Activated CD4-positive, alpha-beta T cell treated with anti-CD3 and anti-CD28 coated beads, Interleukin-2, amount 10 ng/mL, durations not matched to agents 7 days and 5 days (primary cell): ENCODE data around the gene FBXO31. TPM values are rescaled to one million over a fixed set of nuclear protein-coding genes. Genes with fewer than 3 reads are reported as not detected.

Experiments
- CTCF ChIA-PET: fragments of 350-600 bp; sonication (Branson Sonifier 250); formaldehyde crosslinking; loops from one replicate; lab custom pipeline; 2021; ENCODE audit warnings: antibody characterized with exemption; lab: Charles Lee
- POLR2A ChIA-PET: fragments of 350-600 bp; sonication (Branson Sonifier 250); formaldehyde crosslinking; loops from one replicate; lab custom pipeline; 2021; ENCODE audit warnings: antibody characterized with exemption; lab: Charles Lee
- DNase-seq: peaks from one replicate; pipeline ENCODE4 v3.0.0-alpha.2; 2020
- H3K27ac Mint-ChIP-seq: one replicate; pipeline ENCODE4 v1.8.0; 2021; ENCODE audit warnings: mild to moderate bottlenecking, moderate library complexity, mixed read lengths
- H3K27me3 Mint-ChIP-seq: one replicate; pipeline ENCODE4 v1.8.0; 2021; ENCODE audit warnings: mixed read lengths
- H3K36me3 Mint-ChIP-seq: one replicate; pipeline ENCODE4 v1.8.0; 2021; ENCODE audit warnings: low read depth, mixed read lengths
- H3K4me1 Mint-ChIP-seq: one replicate; pipeline ENCODE4 v1.8.0; 2021; ENCODE audit warnings: mixed read lengths
- H3K4me3 Mint-ChIP-seq: one replicate; pipeline ENCODE4 v1.8.0; 2021; ENCODE audit warnings: mild to moderate bottlenecking, moderate library complexity, mixed read lengths
- H3K9me3 Mint-ChIP-seq: one replicate; pipeline ENCODE4 v1.8.0; 2021; ENCODE audit warnings: mixed read lengths
- total RNA-seq, 2 experiments: library from RNA; stranded (reverse); gene quantifications; one replicate each; pipeline ENCODE4 v1.2.3, GENCODE V29; 2021

The FBXO31 gene
- total RNA-seq, 2 experiments from 2014 or later = 27.4 to 30.6 TPM

DNA sequence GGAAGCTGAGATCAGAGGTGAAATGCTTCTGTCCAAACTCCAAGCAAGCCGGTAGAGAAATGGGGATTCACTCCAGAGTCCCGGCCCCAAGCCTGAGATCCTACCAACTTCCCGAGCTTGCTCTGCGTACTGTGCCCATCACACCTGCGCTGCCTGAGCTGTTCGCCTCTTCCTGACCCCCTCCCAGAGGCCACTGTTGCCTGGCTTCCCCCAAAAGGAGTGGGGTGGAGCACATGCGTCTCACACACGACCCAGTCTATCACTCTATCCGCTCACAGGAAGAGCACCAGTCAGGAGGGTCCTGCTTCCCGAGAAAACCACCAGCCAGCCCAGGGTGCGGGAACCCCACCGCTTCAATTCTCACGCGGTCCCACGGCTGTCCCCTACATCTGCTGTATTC lies 52.9 kb downstream of the FBXO31 start:
- H3K27ac Mint-ChIP-seq = no peak overlapping the region
- no peaks in the 10 kb centered on the region for H3K27me3 Mint-ChIP-seq

DNA sequence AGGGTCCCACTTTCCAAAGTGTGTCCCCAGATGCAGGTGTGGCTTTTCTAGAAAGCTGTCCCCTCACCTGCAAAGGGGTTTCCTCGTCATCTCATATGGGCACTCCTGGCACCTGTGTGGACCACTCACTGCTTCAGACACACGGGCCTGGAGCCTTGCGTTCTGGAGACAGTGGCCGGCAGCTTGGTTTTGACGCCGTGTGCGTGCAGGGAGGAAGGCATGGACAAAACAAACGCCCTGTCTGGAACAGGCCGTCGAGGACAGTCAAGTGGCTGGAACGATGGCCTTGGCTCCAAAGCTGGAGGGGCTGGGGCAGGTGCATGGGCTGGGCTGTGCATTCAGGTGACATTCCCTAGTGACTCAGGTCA lies 53.3 kb downstream of the FBXO31 start:
- H3K27ac Mint-ChIP-seq = no peak overlapping the region
- POLR2A ChIA-PET = no interaction called here
- no peaks in the 10 kb centered on the region for H3K27me3 Mint-ChIP-seq
- peaks cover 7% of the 10 kb centered on the region for H3K36me3 Mint-ChIP-seq
- no peak overlapping the region for H3K4me3 Mint-ChIP-seq
- no peaks in the 10 kb centered on the region for H3K9me3 Mint-ChIP-seq
- H3K4me1 Mint-ChIP-seq = peaks cover 5% of the 10 kb centered on the region
- no peak for DNase-seq
- CTCF ChIA-PET = interaction anchor here (5.2 kb wide), 1 partner anchor 12 kb away, joined by 21 read pairs; the partner anchor contains the start of gene C16orf95

More for the DNA sequence above, 52.9 kb downstream of the FBXO31 start:
- H3K9me3 Mint-ChIP-seq = no peaks in the 10 kb centered on the region
- ChIA-PET CTCF (interaction anchor here (5.2 kb wide), 1 partner anchor 12 kb away, joined by 21 read pairs; the partner anchor contains the start of gene C16orf95), POLR2A (no interaction called here)
- peaks cover 3% of the 10 kb centered on the region for H3K4me1 Mint-ChIP-seq
- H3K4me3 Mint-ChIP-seq = no peak overlapping the region
- DNase-seq = no peak
- H3K36me3 Mint-ChIP-seq = peaks cover 7% of the 10 kb centered on the region

DNA sequence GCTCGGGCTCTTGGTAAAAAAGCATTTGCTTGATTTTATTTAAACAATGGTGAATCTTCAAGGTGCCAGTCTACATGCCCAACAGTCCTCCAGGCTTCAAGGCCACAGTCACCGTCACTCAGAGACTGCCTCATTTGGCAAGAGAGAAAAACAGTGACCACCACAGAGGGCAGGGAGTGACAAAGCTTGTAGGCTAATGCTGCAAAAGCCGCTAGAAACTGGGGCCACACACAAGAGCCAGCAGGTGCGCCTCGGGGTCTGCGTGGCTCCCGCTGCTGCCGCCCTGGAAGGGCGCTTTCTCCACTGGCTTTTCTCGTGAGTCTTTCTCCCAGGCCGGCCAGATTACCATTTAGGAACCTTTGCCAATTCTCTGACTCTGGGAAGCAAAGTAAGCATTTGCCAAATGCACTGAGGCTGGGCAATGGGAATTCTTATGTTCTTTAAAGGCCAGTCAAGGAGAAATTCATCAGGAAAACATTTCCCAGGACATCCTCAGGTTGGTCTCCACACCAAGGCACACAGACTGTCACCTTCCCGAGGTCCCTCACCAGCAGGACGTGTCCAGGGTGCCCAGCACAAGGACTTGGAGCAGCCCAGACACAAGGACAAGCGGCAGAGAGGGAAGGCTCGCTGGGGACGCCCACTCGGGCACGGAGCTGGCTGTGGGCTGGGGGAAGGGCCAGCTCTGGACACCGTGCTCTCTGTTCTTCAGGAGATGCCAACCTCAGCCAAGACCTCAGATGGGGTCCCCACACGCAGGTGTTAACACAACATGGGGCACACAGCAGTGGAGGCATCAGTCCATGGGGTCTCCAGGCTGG lies 53.9 kb downstream of the FBXO31 start:
- ChIA-PET POLR2A (no interaction called here), CTCF (interaction anchor here (1.3 to 5.2 kb wide), 2 partner anchors 11 to 64 kb away, joined by 4 to 21 read pairs; partner anchors contain the start of gene C16orf95)
- H3K27me3 Mint-ChIP-seq = no peaks in the 10 kb centered on the region
- H3K9me3 Mint-ChIP-seq = no peaks in the 10 kb centered on the region
- no peak overlapping the region for H3K27ac Mint-ChIP-seq
- peaks cover 7% of the 10 kb centered on the region for H3K36me3 Mint-ChIP-seq
- no peak for DNase-seq
- H3K4me3 Mint-ChIP-seq = no peak overlapping the region
- peaks cover 5% of the 10 kb centered on the region for H3K4me1 Mint-ChIP-seq

DNA sequence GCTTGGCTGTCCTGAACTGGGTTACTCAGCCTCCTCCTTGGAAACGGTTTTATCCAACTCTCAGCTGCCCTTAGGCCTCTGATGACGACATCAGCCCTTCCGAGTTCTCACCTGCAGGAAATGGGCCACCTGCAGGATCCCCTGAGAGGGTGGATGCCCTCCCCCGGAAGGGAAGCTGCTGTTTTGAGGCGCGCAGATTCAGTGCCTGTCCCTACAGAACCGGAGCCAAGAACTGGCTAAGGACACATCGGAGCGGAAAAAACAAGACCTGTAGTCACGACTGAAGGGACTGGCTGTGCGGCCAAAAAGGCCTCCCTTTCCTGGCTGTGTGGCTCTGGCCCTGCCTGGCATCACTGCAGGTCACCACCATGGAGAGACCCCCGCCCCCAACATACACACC lies 54.7 kb downstream of the FBXO31 start:
- no peaks in the 10 kb centered on the region for H3K27me3 Mint-ChIP-seq
- ChIA-PET CTCF (interaction anchor here (1.3 kb wide), 1 partner anchor 65 kb away, joined by 4 read pairs; no protein-coding TSS in a partner anchor), POLR2A (no interaction called here)
- no peak overlapping the region for H3K27ac Mint-ChIP-seq
- no peak overlapping the region for H3K4me3 Mint-ChIP-seq
- no peak for DNase-seq
- H3K9me3 Mint-ChIP-seq = no peaks in the 10 kb centered on the region
- H3K4me1 Mint-ChIP-seq = peaks cover 5% of the 10 kb centered on the region
- H3K36me3 Mint-ChIP-seq = peaks cover 7% of the 10 kb centered on the region

DNA sequence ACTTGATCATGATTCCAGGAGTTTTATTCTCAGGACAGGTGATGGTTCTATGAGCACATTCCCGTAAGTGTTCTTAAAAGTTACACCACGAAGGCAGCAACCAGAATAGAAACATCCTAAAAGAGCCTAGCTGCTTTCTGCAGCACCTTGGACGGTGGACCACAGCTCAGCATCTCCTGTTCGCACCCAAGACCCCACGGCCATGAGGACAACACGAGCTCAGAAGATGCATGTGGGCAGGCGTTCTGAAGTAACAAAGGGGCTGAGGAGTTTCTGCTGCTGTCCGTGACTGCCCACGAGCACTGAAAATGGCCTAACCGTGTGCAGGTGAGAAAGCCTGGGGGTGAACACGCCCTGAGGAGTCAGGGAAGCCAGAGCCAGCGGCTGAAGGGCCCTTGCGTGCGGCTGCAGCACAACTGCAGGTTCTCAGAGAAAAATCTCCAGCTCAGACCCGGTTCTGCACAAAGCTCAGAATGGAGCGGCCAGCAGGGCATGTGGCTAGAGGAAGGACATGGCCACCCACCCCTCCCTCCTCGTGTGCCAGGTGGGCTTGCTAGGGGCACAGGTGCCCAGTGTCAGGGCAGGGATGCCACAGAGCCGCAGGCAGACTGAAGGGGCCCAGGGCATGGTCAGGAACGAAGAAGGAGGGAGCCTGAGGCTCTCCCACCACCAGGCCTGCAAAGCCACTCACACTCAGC lies 55.6 kb downstream of the FBXO31 start:
- Mint-ChIP-seq H3K4me1 (peaks cover 5% of the 10 kb centered on the region), H3K9me3 (no peaks in the 10 kb centered on the region), H3K36me3 (peaks cover 4% of the 10 kb centered on the region), H3K27ac (no peak overlapping the region), H3K4me3 (no peak overlapping the region), H3K27me3 (no peaks in the 10 kb centered on the region)
- CTCF ChIA-PET = no interaction called here
- POLR2A ChIA-PET = no interaction called here
- DNase-seq = no peak

- Mint-ChIP-seq H3K27ac (no peak overlapping the region), H3K4me1 (peaks cover 5% of the 10 kb centered on the region), H3K9me3 (no peaks in the 10 kb centered on the region), H3K27me3 (no peaks in the 10 kb centered on the region), H3K4me3 (no peak overlapping the region), H3K36me3 (peaks cover 3% of the 10 kb centered on the region)
- ChIA-PET POLR2A (no interaction called here), CTCF (interaction anchor here (0.9 to 1.2 kb wide), 2 partner anchors 9 to 68 kb away, joined by 3 to 4 read pairs; partner anchors contain the start of gene C16orf95)
- no peak for DNase-seq
Observed at GRCh38 chr16:87326151-87326571, 57.4 kb downstream of the FBXO31 start.

GRCh38 chr16:87325423-87325858 lies 58.1 kb downstream of the FBXO31 start:
- Mint-ChIP-seq H3K27ac (no peak overlapping the region), H3K36me3 (peaks cover 3% of the 10 kb centered on the region), H3K4me1 (peaks cover 5% of the 10 kb centered on the region), H3K9me3 (no peaks in the 10 kb centered on the region), H3K27me3 (no peaks in the 10 kb centered on the region), H3K4me3 (no peak overlapping the region)
- POLR2A ChIA-PET = no interaction called here
- CTCF ChIA-PET = interaction anchor here (0.9 to 1.2 kb wide), 2 partner anchors 9 to 69 kb away, joined by 3 read pairs; no protein-coding TSS in a partner anchor
- DNase-seq = no peak

GRCh38 chr16:87324411-87325275 lies 58.9 kb downstream of the FBXO31 start:
- Mint-ChIP-seq H3K4me3 (no peak overlapping the region), H3K27me3 (no peaks in the 10 kb centered on the region), H3K4me1 (peaks cover 5% of the 10 kb centered on the region), H3K27ac (peak overlapping the region; percentile 33), H3K36me3 (peaks cover 3% of the 10 kb centered on the region), H3K9me3 (no peaks in the 10 kb centered on the region)
- ChIA-PET POLR2A (no interaction called here), CTCF (interaction anchor here (0.6 to 1.2 kb wide), 4 partner anchors 8 to 671 kb away, joined by 3 read pairs; no protein-coding TSS in a partner anchor)
- peak; percentile 54 for DNase-seq

DNA sequence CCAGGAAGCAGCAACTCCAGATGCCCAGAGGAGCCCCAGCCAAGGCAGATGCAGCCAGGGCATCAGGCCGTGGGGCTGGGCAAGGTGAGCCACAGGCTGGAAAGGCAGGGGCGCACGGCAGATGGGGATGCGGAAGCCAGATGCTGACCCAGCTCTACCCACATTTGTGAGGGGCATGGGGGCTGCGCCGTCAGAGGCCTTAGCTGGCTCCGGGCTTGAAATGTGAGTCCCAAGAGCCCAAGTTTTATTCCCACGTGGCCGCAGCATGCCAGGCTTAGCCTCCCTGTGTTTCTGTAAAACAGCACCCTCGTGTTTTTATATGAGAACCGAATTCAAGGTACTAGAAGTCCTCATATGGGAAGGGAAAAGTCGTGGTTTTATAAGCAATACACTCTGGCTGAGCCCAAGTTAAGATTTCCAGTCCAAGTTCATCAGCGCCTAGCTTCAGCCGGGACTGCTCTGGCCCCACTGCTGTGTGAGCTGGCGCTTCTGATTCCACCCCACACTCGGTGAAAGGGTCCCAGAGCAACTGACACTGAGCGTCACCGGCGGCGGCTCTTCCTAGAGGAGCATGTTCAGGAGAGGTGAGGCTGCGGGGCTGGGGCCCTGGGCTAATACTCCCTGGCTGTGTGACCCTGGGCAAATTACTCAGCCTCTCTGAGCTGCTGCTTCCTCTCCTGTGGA lies 59.7 kb downstream of the FBXO31 start:
- no peak overlapping the region for H3K4me3 Mint-ChIP-seq
- H3K27me3 Mint-ChIP-seq = no peaks in the 10 kb centered on the region
- H3K9me3 Mint-ChIP-seq = no peaks in the 10 kb centered on the region
- no peak for DNase-seq
- no peak overlapping the region for H3K27ac Mint-ChIP-seq
- H3K36me3 Mint-ChIP-seq = peaks cover 2% of the 10 kb centered on the region
- ChIA-PET CTCF (interaction anchor here (0.6 kb wide), 1 partner anchor 10 kb away, joined by 3 read pairs; no protein-coding TSS in a partner anchor), POLR2A (no interaction called here)
- H3K4me1 Mint-ChIP-seq = peaks cover 8% of the 10 kb centered on the region

GRCh38 chr16:87322833-87323726 lies 60.5 kb downstream of the FBXO31 start:
- H3K27me3 Mint-ChIP-seq = no peaks in the 10 kb centered on the region
- no peak for DNase-seq
- no peak overlapping the region for H3K4me3 Mint-ChIP-seq
- no peaks in the 10 kb centered on the region for H3K9me3 Mint-ChIP-seq
- ChIA-PET CTCF (no interaction called here), POLR2A (no interaction called here)
- peaks cover 7% of the 10 kb centered on the region for H3K36me3 Mint-ChIP-seq
- H3K4me1 Mint-ChIP-seq = peaks cover 16% of the 10 kb centered on the region
- no peak overlapping the region for H3K27ac Mint-ChIP-seq

- H3K36me3 Mint-ChIP-seq = peaks cover 12% of the 10 kb centered on the region
- H3K4me1 Mint-ChIP-seq = peaks cover 20% of the 10 kb centered on the region
- H3K4me3 Mint-ChIP-seq = no peak overlapping the region
- H3K27me3 Mint-ChIP-seq = no peaks in the 10 kb centered on the region
- H3K9me3 Mint-ChIP-seq = no peaks in the 10 kb centered on the region
- H3K27ac Mint-ChIP-seq = no peak overlapping the region
- ChIA-PET POLR2A (no interaction called here), CTCF (interaction anchor here (0.8 to 1.2 kb wide), 2 partner anchors 10 to 13 kb away, joined by 3 to 5 read pairs; no protein-coding TSS in a partner anchor)
- no peak for DNase-seq
Observed at GRCh38 chr16:87322360-87322759, 61.2 kb downstream of the FBXO31 start.
